HepG2 (cell line): ENCODE data around the gene CYP2W1. TPM values are rescaled to one million over a fixed set of nuclear protein-coding genes. Genes with fewer than 3 reads are reported as not detected.

ENCODE experiments used
- BCL6 ChIP-seq: IDR thresholded peaks from 2 replicates; pipeline ENCODE4 v1.6.1; 2016; ENCODE audit warnings: missing genetic modification reagents, missing compliant biosample characterization
- CEBPB ChIP-seq: IDR thresholded peaks from 2 replicates; pipeline ENCODE4 v1.6.1; 2011; ENCODE audit warnings: low read depth, low read length, improper control_type of control experiment, borderline replicate concordance
- KDM2A ChIP-seq: sonication (generic); formaldehyde crosslinking; IDR thresholded peaks from 2 replicates; pipeline ENCODE4 v1.4.0; 2020; ENCODE audit warnings: low read depth, missing genetic modification reagents, borderline replicate concordance
- LCORL ChIP-seq, 2 experiments: fragments of 450-650 bp in 1 of 2; sonication (generic) in 1 of 2; formaldehyde crosslinking in 1 of 2; IDR thresholded peaks; 2 replicates each; pipeline versions ENCODE4 v1.5.0 to v1.6.1; 2017 to 2020; ENCODE audit warnings: antibody characterized with exemption in 1 of 2, missing genetic modification reagents in 1 of 2
- NAIF1 ChIP-seq: sonication (generic); formaldehyde crosslinking; IDR thresholded peaks from 2 replicates; pipeline ENCODE4 v1.5.0; 2020; ENCODE audit warnings: mild to moderate bottlenecking, missing genetic modification reagents, borderline replicate concordance
- SAP130 ChIP-seq: IDR thresholded peaks from 2 replicates; pipeline ENCODE4 v1.6.1; 2016; ENCODE audit warnings: low read depth
- SATB2 ChIP-seq: sonication (generic); formaldehyde crosslinking; IDR thresholded peaks from 2 replicates; pipeline ENCODE4 v1.5.0; 2020; ENCODE audit warnings: missing genetic modification reagents
- SOX13 ChIP-seq, 3 experiments: fragments of 450-650 bp in 1 of 3; sonication (generic) in 1 of 3; formaldehyde crosslinking in 1 of 3; IDR thresholded peaks in 2 of 3; conservative IDR thresholded peaks in 1 of 3; 2 replicates each; pipeline versions ENCODE4 v1.5.0 to v1.6.1; 2016 to 2020; ENCODE audit warnings: antibody characterized with exemption in 1 of 3, mild to moderate bottlenecking in 1 of 3, missing compliant biosample characterization in 1 of 3, missing genetic modification reagents in 1 of 3, moderate library complexity in 1 of 3
- XRCC5 ChIP-seq: fragments of 200-400 bp; formaldehyde crosslinking; optimal IDR thresholded peaks from 2 replicates; pipeline ENCODE3; 2017; ENCODE audit warnings: mild to moderate bottlenecking, low read length
- ZNF253 ChIP-seq: sonication (generic); formaldehyde crosslinking; IDR thresholded peaks from 2 replicates; pipeline ENCODE4 v1.8.0; 2022; ENCODE audit warnings: mild to moderate bottlenecking, missing genetic modification reagents, borderline replicate concordance
- ZSCAN29 ChIP-seq: sonication (generic); formaldehyde crosslinking; conservative IDR thresholded peaks from 2 replicates; pipeline ENCODE4 v1.4.0; 2020; ENCODE audit warnings: mild to moderate bottlenecking, missing genetic modification reagents
- polyA plus RNA-seq, 8 experiments: library from polyadenylated mRNA; depleted of rRNA in 3 of 8; stranded (reverse) in 7 of 8; unstranded in 1 of 8; fragments of >200 nt; fragmentation: Illumina TruSeq in 4 of 8; extraction: Trizol in 4 of 8; gene quantifications; 2 replicates each; pipeline versions ENCODE4 v1.2.1 to v1.2.3, GENCODE V29; 2011 to 2016; ENCODE audit warnings: low read depth in 4 of 8, missing spikeins in 1 of 8, mixed read lengths in 1 of 8; ENCODE audit not compliant: insufficient read depth in 1 of 8
- total RNA-seq, 5 experiments: library from RNA; depleted of rRNA; stranded (reverse); fragments of >200 nt; fragmentation: Illumina TruSeq; extraction: Trizol; gene quantifications; 2 replicates each; pipeline ENCODE4 v1.2.3, GENCODE V29; 2016; ENCODE audit warnings: low read depth in 1 of 5
- TF ChIP-seq, protein P1 (sequence below): IDR thresholded peaks from 2 replicates; pipeline ENCODE4 v1.4.0; 2020; ENCODE audit warnings: mild to moderate bottlenecking, missing genetic modification reagents
- TF ChIP-seq, protein P2 (sequence below): sonication (generic); formaldehyde crosslinking; IDR thresholded peaks from 2 replicates; pipeline ENCODE4 v1.4.0; 2020; ENCODE audit warnings: missing genetic modification reagents, borderline replicate concordance
- TF ChIP-seq, protein P3 (sequence below): sonication (generic); formaldehyde crosslinking; IDR thresholded peaks from 2 replicates; pipeline ENCODE4 v1.4.0; 2020; ENCODE audit warnings: missing genetic modification reagents, mild to moderate bottlenecking, borderline replicate concordance
- TF ChIP-seq, protein P4 (sequence below): sonication (generic); formaldehyde crosslinking; IDR thresholded peaks from 2 replicates; pipeline ENCODE4 v1.8.1; 2022; ENCODE audit warnings: low read depth, mild to moderate bottlenecking, missing genetic modification reagents

Gene CYP2W1
- total and polyA plus RNA-seq, 2 of the 13 experiments (the other 11 are each of a cell fraction or from before 2014, with no cell fraction given): 19.5 to 31.7 TPM

DNA sequence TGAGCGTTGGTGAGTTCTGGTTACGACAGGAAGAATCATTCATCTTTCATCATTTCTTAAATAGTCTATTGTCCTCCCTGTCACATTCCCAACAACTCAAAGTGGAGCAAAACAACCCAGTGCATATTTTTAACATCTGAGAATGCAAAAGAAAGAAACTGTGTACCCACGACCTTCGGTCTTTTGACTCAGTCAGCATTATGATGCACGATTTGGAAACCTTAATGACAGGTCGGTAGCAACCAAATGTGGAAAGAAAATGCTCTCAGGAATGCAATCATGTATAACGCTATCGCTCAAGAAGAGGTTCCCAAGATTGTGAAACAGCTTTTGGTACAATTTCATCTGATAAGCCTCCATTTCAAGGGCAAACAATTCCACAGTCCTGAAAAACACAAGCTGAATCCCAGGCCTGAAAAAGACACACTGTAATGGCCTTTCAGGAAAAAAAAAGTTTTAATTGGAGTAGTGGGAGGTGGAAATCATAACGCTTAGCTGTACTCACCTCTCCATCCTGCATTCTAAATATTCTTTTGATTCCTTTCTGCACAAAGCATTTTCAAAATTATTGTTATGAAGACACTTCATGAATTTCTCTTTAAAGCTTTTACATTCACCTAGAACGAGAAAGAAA, 10.2 kb upstream of the CYP2W1 start (continued):
- TF ChIP-seq SAP130 (CRISPR knock-in tag) (peak; percentile 66), ZSCAN29 (CRISPR knock-in tag) (no peak), XRCC5 (no peak), ZNF253 (CRISPR knock-in tag) (no peak), KDM2A (CRISPR knock-in tag) (no peak), NAIF1 (CRISPR knock-in tag) (peak; percentile 51; the same call in 1 of the 2 replicates), LCORL (IDR thresholded peaks at IDR 0.05) (no peak), LCORL (CRISPR knock-in tag; IDR thresholded peaks at IDR 0.05) (peak; percentile 43; the same call in 1 of the 2 replicates), SOX13 (IDR thresholded peaks at IDR 0.05) (no peak), SOX13 (CRISPR knock-in tag; conservative IDR thresholded peaks at IDR 0.05 in 1 of 2, IDR thresholded peaks at IDR 0.05 in 1 of 2) (peak in 1 of 2 experiments; percentile 86; a peak in 2 of 4 replicates), CEBPB (peak; percentile 82), BCL6 (CRISPR knock-in tag) (peak; percentile 86), SATB2 (CRISPR knock-in tag) (no peak)
- TF ChIP-seq, protein P1, sequence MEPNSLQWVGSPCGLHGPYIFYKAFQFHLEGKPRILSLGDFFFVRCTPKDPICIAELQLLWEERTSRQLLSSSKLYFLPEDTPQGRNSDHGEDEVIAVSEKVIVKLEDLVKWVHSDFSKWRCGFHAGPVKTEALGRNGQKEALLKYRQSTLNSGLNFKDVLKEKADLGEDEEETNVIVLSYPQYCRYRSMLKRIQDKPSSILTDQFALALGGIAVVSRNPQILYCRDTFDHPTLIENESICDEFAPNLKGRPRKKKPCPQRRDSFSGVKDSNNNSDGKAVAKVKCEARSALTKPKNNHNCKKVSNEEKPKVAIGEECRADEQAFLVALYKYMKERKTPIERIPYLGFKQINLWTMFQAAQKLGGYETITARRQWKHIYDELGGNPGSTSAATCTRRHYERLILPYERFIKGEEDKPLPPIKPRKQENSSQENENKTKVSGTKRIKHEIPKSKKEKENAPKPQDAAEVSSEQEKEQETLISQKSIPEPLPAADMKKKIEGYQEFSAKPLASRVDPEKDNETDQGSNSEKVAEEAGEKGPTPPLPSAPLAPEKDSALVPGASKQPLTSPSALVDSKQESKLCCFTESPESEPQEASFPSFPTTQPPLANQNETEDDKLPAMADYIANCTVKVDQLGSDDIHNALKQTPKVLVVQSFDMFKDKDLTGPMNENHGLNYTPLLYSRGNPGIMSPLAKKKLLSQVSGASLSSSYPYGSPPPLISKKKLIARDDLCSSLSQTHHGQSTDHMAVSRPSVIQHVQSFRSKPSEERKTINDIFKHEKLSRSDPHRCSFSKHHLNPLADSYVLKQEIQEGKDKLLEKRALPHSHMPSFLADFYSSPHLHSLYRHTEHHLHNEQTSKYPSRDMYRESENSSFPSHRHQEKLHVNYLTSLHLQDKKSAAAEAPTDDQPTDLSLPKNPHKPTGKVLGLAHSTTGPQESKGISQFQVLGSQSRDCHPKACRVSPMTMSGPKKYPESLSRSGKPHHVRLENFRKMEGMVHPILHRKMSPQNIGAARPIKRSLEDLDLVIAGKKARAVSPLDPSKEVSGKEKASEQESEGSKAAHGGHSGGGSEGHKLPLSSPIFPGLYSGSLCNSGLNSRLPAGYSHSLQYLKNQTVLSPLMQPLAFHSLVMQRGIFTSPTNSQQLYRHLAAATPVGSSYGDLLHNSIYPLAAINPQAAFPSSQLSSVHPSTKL (CRISPR knock-in tag): peak; percentile 89
- TF ChIP-seq, protein P2, sequence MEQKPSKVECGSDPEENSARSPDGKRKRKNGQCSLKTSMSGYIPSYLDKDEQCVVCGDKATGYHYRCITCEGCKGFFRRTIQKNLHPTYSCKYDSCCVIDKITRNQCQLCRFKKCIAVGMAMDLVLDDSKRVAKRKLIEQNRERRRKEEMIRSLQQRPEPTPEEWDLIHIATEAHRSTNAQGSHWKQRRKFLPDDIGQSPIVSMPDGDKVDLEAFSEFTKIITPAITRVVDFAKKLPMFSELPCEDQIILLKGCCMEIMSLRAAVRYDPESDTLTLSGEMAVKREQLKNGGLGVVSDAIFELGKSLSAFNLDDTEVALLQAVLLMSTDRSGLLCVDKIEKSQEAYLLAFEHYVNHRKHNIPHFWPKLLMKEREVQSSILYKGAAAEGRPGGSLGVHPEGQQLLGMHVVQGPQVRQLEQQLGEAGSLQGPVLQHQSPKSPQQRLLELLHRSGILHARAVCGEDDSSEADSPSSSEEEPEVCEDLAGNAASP: peak; percentile 46; the same call in 1 of the 2 replicates
- TF ChIP-seq, protein P3, sequence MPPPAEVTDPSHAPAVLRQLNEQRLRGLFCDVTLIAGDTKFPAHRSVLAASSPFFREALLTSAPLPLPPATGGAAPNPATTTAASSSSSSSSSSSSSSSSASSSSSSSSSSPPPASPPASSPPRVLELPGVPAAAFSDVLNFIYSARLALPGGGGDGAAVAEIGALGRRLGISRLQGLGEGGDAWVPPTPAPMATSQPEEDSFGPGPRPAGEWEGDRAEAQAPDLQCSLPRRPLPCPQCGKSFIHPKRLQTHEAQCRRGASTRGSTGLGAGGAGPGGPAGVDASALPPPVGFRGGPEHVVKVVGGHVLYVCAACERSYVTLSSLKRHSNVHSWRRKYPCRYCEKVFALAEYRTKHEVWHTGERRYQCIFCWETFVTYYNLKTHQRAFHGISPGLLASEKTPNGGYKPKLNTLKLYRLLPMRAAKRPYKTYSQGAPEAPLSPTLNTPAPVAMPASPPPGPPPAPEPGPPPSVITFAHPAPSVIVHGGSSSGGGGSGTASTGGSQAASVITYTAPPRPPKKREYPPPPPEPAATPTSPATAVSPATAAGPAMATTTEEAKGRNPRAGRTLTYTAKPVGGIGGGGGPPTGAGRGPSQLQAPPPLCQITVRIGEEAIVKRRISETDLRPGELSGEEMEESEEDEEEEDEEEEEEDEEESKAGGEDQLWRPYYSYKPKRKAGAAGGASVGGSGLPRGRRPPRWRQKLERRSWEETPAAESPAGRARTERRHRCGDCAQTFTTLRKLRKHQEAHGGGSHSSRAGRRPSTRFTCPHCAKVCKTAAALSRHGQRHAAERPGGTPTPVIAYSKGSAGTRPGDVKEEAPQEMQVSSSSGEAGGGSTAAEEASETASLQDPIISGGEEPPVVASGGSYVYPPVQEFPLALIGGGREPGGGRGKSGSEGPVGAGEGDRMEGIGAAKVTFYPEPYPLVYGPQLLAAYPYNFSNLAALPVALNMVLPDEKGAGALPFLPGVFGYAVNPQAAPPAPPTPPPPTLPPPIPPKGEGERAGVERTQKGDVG (CRISPR knock-in tag): no peak
- TF ChIP-seq, protein P4, sequence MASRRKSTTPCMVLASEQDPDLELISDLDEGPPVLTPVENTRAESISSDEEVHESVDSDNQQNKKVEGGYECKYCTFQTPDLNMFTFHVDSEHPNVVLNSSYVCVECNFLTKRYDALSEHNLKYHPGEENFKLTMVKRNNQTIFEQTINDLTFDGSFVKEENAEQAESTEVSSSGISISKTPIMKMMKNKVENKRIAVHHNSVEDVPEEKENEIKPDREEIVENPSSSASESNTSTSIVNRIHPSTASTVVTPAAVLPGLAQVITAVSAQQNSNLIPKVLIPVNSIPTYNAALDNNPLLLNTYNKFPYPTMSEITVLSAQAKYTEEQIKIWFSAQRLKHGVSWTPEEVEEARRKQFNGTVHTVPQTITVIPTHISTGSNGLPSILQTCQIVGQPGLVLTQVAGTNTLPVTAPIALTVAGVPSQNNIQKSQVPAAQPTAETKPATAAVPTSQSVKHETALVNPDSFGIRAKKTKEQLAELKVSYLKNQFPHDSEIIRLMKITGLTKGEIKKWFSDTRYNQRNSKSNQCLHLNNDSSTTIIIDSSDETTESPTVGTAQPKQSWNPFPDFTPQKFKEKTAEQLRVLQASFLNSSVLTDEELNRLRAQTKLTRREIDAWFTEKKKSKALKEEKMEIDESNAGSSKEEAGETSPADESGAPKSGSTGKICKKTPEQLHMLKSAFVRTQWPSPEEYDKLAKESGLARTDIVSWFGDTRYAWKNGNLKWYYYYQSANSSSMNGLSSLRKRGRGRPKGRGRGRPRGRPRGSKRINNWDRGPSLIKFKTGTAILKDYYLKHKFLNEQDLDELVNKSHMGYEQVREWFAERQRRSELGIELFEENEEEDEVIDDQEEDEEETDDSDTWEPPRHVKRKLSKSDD (CRISPR knock-in tag): no peak
